Inflammatory macrophage treated with lipopolysaccharide for 4 hours (primary cell): ENCODE measurements around the gene HSD3B1.

Experiments used
- DNase-seq: peaks from one replicate; pipeline ENCODE4 v3.0.0-alpha.2; 2020

HSD3B1 gene

GRCh38 chr1:119506941-119507340 lies at the start of gene HSD3B1:
Gene HSD3B1 (plus strand): TSS chr1:119507210. CDS start chr1:119507477, 267 bp downstream.
- no peak for DNase-seq

- DNase-seq = no peak
Observed at GRCh38 chr1:119462964-119463363, 44.0 kb upstream of the HSD3B1 start.

- DNase-seq = no peak
Observed at GRCh38 chr1:119463569-119463968, 43.4 kb upstream of the HSD3B1 start.

GRCh38 chr1:119466445-119466844 lies 40.6 kb upstream of the HSD3B1 start:
- DNase-seq = no peak

GRCh38 chr1:119467219-119467618 lies 39.8 kb upstream of the HSD3B1 start:
- no peak for DNase-seq

- DNase-seq = no peak
Observed at GRCh38 chr1:119467857-119468668, 38.9 kb upstream of the HSD3B1 start.

GRCh38 chr1:119469741-119470140 lies 37.3 kb upstream of the HSD3B1 start:
- DNase-seq = no peak

GRCh38 chr1:119470377-119470776 lies 36.6 kb upstream of the HSD3B1 start:
- DNase-seq = no peak

GRCh38 chr1:119470958-119471357 lies 36.1 kb upstream of the HSD3B1 start:
- no peak for DNase-seq

GRCh38 chr1:119471566-119471965 lies 35.4 kb upstream of the HSD3B1 start:
- DNase-seq = no peak

- no peak for DNase-seq
Observed at GRCh38 chr1:119472080-119472818, 34.8 kb upstream of the HSD3B1 start.

- DNase-seq = no peak
Observed at GRCh38 chr1:119472819-119473175, 34.2 kb upstream of the HSD3B1 start.

GRCh38 chr1:119475866-119476439 lies 31.1 kb upstream of the HSD3B1 start:
- DNase-seq = peak; percentile 2

GRCh38 chr1:119477710-119478109 lies 29.3 kb upstream of the HSD3B1 start:
- no peak for DNase-seq

GRCh38 chr1:119480175-119480574 lies 26.8 kb upstream of the HSD3B1 start:
- DNase-seq = no peak

GRCh38 chr1:119481951-119482350 lies 25.1 kb upstream of the HSD3B1 start:
- no peak for DNase-seq

GRCh38 chr1:119482517-119483425 lies 24.2 kb upstream of the HSD3B1 start:
- DNase-seq = no peak

GRCh38 chr1:119483441-119484200 lies 23.4 kb upstream of the HSD3B1 start:
- no peak for DNase-seq

GRCh38 chr1:119485201-119485600 lies 21.8 kb upstream of the HSD3B1 start:
- no peak for DNase-seq

GRCh38 chr1:119488216-119488615 lies 18.8 kb upstream of the HSD3B1 start:
- no peak for DNase-seq

- DNase-seq = no peak
Observed at GRCh38 chr1:119489201-119489600, 17.8 kb upstream of the HSD3B1 start.

- DNase-seq = no peak
Observed at GRCh38 chr1:119490925-119491324, 16.1 kb upstream of the HSD3B1 start.
